Measurements from ENCODE around the gene SLC37A2.

DNA sequence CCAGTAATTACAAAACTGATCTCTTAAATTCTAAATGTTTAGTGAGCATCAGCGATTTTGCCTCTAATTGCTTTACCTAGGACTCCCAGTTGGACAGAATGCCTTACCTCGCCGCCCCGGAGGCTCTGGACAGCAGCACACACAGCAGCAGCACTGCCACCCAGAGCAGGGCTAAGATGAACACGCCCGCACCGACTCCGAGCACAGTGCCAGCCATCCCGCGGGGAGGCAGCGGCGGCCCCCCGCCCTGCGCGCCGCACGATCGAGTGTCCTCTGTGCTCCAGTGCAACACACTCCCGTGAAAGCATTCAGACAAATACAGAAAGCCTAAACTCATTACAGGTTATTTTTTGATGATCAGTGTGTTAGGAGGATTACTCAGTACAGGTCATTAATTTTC lies 38.9 kb downstream of the SLC37A2 start:
- TF ChIP-seq, protein P1, sequence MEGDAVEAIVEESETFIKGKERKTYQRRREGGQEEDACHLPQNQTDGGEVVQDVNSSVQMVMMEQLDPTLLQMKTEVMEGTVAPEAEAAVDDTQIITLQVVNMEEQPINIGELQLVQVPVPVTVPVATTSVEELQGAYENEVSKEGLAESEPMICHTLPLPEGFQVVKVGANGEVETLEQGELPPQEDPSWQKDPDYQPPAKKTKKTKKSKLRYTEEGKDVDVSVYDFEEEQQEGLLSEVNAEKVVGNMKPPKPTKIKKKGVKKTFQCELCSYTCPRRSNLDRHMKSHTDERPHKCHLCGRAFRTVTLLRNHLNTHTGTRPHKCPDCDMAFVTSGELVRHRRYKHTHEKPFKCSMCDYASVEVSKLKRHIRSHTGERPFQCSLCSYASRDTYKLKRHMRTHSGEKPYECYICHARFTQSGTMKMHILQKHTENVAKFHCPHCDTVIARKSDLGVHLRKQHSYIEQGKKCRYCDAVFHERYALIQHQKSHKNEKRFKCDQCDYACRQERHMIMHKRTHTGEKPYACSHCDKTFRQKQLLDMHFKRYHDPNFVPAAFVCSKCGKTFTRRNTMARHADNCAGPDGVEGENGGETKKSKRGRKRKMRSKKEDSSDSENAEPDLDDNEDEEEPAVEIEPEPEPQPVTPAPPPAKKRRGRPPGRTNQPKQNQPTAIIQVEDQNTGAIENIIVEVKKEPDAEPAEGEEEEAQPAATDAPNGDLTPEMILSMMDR (IDR thresholded peaks at IDR 0.05): no peak
- no peak for TF ChIP-seq POLR2AphosphoS5 (IDR thresholded peaks at IDR 0.05)
- no peak for TF ChIP-seq POLR2A (IDR thresholded peaks at IDR 0.05)
